Measurements from ENCODE around the gene SLCO1B3.
"Not testable (repeated sequence)": the region's sequence is repeated elsewhere in the genome, so short reads cannot be mapped to it uniquely, and the experiment has no call there.

SLCO1B3 gene, protein sequence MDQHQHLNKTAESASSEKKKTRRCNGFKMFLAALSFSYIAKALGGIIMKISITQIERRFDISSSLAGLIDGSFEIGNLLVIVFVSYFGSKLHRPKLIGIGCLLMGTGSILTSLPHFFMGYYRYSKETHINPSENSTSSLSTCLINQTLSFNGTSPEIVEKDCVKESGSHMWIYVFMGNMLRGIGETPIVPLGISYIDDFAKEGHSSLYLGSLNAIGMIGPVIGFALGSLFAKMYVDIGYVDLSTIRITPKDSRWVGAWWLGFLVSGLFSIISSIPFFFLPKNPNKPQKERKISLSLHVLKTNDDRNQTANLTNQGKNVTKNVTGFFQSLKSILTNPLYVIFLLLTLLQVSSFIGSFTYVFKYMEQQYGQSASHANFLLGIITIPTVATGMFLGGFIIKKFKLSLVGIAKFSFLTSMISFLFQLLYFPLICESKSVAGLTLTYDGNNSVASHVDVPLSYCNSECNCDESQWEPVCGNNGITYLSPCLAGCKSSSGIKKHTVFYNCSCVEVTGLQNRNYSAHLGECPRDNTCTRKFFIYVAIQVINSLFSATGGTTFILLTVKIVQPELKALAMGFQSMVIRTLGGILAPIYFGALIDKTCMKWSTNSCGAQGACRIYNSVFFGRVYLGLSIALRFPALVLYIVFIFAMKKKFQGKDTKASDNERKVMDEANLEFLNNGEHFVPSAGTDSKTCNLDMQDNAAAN

DNA sequence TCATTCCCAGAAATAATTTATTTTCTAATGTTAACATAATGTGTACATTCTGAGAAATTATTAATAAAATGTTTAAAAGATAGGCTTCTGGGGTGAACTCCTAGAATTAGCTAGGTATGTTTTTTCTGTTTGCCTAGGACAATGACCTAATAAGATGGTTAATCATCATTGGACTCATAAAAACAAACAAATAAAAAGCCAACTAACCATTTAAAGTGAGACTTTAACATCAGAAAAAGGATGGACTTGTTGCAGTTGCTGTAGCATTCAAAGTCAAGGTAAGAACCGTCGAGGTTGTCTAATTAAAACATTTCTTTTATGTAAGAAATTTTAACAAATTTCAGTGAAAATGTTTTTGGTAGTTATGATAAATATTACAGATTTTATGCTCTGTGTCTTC lies at the start of gene SLCO1B3:
Gene SLCO1B3 (plus strand): TSS at position 219 of the 400 bp plus-strand sequence. CDS start 5,034 bp downstream, outside the sequence.
- no peak for DNase-seq (ENCODE audit: low read depth in 2 of 3, low spot score in 2 of 3)

DNA sequence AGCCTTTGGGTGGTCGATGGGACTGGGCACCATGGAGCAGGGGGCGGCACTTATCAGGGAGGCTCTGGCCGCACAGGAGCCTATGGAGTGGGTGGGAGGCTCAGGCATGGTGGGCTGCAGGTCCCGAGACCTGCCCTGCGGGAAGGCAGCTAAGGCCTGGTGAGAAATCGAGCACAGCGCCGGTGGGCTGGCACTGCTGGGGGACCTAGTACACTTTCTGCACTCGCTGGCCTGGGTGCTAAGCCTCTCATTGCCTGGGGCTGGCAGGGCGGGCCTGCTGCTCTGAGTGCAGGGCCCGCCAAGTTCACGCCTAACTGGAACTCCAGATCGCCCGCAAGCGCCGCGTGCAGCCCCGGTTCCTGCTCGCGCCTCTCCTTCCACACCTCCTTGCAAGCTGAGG lies 33.1 kb upstream of the SLCO1B3 start:
- no peak for DNase-seq (ENCODE audit: low read depth in 2 of 3, low spot score in 2 of 3)

DNA sequence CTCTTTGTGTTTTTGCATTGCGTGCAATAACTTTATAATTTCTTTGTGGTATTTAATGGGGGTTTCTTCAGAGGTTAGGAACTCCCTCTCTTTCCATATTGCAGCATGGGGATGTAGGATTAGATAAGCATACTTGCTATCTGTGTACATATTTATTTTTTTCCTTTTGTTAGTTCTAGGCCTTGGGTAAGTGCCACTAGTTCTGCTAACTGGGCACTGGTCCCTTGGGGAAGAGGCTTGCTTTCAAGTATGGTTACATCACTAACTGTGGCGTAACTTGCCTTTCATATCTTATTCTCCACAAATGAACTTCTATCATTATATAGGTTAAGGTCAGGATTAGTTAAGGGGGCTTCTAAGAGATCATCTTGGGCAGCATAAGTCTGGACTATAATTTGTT lies 31.5 kb upstream of the SLCO1B3 start:
- DNase-seq (ENCODE audit: low read depth in 2 of 3, low spot score in 2 of 3), result no peak

DNA sequence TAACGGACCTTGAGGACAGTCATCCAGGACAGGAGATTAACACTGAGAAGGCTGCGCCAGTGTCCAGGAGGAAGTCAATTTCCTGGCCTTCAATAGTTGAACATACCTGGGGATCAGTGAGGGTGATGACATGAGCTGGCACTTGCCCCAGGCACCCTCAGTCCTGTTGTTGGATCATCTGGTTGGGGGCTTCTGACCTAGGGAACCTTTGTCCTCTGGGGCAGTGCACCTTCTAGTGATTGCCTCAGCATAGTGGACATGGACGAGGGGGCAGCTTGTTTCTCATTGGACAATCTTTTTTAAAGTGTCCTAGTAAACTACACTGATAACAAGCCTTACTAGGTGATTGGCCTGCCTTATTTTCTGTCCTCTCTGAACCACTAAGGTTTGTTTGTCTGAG lies 30.5 kb upstream of the SLCO1B3 start:
- DNase-seq (ENCODE audit: low read depth in 2 of 3, low spot score in 2 of 3), result not testable (repeated sequence)

DNA sequence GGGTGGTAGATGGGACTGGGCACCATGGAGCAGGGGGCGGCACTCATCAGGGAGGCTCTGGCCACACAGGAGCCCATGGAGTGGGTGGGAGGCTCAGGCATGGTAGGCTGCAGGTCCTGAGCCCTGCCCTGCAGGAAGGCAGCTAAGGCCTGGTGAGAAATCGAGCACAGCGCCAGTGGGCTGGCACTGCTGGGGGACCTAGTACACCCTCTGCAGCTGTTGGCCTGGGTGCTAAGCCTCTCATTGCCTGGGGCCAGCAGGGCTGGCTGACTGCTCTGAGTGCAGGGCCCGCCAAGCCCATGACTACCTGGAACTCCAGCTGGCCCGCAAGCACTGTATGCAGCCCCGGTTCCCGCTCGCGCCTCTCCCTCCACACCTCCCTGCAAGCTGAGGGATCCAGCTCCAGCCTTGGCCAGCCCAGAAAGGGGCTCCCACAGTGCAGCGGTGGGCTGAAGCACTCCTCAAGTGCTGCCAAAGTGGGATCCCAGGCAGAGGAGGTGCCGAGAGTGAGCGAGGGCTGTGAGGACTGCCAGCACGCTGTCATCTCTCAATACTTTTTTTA lies 26.6 kb upstream of the SLCO1B3 start:
- DNase-seq (ENCODE audit: low read depth in 2 of 3, low spot score in 2 of 3), result not testable (repeated sequence)

DNA sequence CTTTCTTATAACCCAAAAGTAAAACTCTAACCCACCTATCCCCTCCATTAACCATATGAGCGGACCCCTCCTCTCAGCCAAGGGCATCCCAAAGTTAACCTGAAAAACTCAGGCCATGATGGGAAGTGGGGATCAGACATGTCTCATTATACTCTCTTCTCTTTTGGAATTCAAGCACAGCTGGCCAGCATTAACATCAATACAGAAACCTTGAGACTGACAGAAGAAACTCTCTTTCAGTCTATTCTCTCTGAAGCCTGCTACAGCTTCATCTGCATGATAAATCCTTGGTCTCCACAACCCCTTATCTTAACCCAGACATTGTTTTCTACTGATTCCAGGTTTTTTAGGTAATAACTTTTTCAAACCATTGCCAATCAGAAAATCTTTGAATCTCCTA lies 17.5 kb upstream of the SLCO1B3 start:
- no peak for DNase-seq (ENCODE audit: low read depth in 2 of 3, low spot score in 2 of 3)

DNA sequence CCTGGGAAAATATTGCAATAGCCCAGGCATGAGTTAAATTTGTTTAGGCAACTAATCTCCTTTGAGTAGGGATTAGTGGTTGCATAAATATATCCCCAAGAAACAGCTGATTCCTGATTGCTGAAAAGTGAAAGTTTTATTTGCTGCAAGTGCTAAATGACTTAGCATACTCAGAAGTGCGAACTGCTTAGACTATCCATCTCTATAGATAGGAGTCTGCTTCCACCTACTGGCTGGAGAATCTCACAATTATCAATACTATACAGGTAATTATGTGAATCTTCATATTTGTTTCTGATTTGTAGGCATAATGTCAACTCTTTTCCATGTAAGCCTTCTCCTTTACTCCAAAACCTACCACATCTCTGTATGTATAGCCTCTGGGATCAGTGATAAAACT lies 12.0 kb upstream of the SLCO1B3 start:
- DNase-seq (ENCODE audit: low read depth in 2 of 3, low spot score in 2 of 3), result no peak

DNA sequence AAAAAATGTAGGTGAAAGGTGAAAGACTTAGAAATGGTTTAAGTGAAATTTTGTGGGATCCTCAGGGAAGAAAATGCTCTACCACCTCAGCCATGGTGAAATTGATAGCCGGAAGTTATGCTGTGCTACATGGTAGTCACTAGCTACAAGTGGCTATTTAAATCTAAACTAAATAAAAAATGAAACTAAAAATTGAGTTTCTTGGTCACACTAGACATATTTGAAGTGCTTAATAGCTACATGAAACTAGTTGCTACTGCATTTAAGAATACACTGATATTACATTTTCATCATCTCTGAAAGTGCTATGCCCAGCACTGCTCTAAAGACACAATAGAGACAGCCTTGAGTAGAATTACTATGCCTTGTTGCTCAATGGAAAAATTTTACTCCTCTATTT lies 10.3 kb upstream of the SLCO1B3 start:
- no peak for DNase-seq (ENCODE audit: low read depth in 2 of 3, low spot score in 2 of 3)

DNA sequence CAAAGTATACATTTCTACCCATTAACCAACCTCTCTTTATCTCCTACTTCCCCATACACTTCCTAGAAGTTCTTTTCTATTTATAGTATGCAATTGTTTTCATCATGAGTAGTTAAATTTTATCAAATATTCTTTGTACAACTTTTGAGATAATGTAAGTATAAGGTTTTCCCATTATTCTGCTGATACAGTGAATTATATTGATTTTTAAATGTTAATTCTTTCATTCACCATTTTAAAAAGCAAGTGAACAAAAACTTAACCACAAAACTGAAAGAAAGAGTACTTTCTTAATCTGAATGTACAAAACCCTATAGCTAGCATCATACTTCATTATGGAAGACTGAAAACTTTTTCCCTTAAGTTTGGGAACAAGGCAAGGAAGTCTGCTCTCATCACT lies 9.5 kb upstream of the SLCO1B3 start:
- no peak for DNase-seq (ENCODE audit: low read depth in 2 of 3, low spot score in 2 of 3)

DNA sequence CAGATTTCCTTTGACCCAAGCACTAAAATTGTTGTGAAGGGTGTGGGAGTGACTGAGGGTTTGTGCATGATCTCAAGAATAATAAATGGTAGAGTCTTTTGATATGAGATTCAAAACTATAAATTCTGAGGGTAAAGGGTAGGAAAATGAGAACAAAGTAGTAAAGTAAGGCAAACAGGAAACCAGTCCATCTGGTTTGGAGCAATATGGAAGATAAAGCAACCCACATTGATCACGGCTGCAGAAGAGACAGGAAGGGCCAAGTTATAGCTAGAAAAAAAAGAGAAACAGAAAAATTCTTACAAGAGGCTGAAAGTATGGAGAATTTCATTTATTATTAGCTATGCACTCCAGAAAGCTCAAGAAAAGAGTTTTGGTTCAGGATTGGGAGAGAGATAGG lies 4.6 kb upstream of the SLCO1B3 start:
- DNase-seq (ENCODE audit: low read depth in 2 of 3, low spot score in 2 of 3), result no peak

DNA sequence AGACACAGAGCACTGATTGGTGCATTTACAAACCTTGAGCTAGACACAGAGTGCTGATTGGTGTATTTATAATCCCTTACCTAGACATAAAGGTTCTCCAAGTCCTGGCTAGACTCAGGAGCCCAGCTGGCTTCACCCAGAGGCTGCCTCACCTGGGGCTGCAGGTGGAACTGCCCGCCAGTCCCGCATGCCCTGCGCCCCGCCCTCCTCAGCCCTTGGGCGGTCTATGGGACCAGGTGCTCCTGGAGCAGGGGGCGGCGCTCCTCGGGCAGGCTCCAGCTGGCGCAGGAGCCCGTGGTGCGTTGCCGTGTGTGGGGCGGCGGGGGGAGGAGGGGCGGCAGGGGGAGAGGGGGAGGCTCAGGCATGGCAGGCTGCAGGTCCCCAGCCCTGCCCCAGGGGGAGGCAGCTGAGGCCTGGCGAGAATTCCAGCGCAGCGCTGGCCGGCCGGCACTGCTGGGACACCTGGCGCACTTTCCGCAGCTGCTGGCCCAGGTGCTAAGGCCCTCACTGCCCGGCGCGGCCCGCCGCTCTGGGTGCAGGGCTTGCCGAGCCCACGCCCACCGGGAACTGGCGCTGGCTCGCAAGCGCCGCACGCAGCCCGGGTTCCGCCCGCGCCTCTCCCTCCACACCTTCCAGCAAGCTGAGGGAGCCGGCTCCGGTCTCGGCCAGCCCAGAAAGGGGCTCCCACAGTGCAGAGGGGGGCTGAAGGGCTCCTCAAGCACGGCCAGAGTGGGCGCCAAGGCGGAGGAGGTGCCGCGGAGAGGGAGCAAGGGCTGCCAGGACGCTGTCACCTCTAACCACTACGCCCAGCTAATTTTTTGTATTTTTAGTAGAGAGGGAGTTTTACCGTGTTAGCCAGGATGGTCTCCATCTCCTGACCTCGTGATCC lies 3.1 kb upstream of the SLCO1B3 start:
- DNase-seq (ENCODE audit: low read depth in 2 of 3, low spot score in 2 of 3), result no peak

DNA sequence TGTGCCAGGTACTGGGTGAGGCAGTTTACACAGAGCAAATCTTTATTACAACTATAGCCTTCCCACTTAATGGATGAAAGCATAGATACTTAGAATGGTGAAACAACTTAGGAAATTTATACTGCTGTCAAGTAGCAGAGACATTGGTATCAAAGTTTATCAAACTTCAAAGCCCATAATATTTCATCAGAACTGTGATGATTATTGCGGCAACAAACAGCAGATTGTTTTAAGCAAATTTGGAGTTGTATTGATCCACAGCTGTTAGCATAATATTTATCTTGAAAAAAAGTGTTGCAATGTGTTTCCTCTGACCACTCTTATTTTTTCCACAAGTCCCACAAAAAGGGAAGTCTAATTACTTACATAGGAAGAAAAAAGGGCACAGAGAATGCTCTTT lies 2.0 kb upstream of the SLCO1B3 start:
- DNase-seq (ENCODE audit: low read depth in 2 of 3, low spot score in 2 of 3), result no peak

DNA sequence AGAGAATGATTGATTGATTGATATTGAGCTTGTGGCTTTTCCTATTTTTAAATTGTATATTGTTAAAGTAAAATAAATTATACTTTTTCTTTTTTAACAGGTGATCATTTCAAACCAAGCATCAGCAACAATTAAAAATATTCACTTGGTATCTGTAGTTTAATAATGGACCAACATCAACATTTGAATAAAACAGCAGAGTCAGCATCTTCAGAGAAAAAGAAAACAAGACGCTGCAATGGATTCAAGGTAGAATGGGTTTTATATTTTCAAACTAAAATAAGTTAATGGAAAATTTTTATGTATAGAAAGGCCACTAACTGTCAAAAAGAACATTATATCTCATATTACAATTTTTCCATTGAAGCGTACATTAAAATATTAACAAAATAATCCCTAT lies 5.1 kb downstream of the SLCO1B3 start:
- no peak for DNase-seq (ENCODE audit: low read depth in 2 of 3, low spot score in 2 of 3)

DNA sequence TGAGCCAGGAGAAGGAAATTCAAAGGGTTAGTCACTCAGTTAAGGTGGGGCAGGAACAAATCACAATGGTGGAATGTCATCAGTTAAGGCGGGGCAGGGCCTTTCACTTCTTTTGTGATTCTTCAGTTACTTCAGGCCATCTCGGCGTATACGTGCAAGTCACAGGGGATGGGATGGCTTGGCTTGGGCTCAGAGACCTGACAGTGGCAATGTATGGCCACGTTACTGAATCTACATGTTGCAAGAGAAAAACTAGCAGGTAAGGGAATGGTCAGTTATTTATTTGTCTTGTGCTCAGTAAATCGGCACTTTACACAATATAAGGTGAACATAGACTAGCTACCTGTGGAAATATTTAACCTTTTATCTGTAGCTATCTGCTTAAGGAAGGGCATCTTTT lies 11.9 kb downstream of the SLCO1B3 start:
- no peak for DNase-seq (ENCODE audit: low read depth in 2 of 3, low spot score in 2 of 3)

DNA sequence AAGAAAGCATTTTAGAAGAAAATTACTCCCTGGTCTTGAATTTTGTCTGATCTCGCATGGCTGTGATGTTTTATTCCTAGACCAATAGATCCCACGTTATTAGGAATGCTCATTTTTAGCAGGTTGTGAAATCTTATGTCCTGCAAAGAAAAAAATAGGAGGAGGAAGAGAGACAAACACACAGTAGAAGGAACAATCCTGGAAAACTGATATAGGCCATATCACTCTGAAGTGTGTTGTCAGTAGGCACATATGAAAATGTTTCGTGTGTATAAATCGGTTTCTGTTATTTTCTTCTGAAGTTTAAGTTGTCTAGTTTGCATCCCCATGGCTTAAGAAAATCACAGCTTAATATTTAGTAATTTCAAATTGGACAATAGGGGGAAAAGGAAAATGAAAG lies 12.4 kb downstream of the SLCO1B3 start:
- DNase-seq (ENCODE audit: low read depth in 2 of 3, low spot score in 2 of 3), result no peak

DNA sequence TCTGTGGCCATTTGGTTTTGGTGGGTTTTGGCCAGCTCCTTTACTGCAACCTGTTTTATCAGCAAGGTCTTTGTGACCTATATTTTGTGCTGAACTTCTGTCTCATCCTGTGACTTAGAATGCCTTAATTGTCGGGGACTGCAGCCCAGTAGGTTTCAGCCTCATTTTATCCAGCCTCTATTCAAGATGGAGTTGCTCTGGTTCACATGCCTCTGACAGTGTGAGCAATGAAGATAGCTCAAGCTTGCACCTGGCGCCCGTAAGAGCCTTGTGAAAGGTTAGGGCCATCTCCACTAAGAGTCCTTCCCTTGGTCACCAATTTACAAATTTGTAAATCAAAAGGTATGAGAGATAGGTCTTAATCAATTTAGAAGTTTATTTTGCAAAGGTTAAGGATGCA lies 19.4 kb downstream of the SLCO1B3 start:
- no peak for DNase-seq (ENCODE audit: low read depth in 2 of 3, low spot score in 2 of 3)

DNA sequence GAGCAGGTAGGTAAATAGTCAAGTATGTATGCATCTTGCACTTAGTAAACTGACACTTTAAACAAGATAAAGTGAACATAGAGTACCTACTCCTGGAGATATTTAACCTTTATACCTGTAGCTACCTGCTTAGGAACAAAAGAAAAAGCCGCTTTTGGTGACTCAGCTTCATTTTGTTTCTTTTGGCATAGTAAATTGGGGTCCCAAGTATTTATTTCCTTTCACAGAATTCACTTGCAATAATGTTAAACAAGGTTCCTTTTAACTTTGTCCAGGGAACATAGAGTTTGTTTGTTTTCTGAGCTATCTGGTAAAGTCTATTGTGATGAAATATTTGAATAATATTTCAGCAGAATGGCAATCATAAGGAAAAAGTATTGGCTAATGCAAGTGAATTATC lies 20.0 kb downstream of the SLCO1B3 start:
- no peak for DNase-seq (ENCODE audit: low read depth in 2 of 3, low spot score in 2 of 3)

DNA sequence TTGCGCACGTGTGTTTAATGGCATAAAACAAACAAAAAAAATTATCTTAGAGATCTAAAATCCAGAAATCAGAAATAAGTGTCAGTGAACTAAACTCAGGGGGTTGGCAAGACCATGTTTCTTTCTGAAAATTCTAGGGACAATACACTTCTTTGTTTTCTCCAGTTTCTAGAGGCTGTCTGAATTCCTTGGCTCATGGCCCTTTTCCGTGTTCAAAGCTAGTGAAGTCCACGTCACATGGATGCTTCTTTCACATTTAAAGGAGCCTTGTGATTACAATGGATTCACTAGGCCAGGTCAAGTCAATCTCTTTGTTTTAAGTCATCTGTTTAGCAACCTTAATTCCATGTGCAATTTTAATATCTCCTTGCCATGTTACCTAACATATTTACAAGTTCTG lies 22.4 kb downstream of the SLCO1B3 start:
- DNase-seq (ENCODE audit: low read depth in 2 of 3, low spot score in 2 of 3), result no peak

DNA sequence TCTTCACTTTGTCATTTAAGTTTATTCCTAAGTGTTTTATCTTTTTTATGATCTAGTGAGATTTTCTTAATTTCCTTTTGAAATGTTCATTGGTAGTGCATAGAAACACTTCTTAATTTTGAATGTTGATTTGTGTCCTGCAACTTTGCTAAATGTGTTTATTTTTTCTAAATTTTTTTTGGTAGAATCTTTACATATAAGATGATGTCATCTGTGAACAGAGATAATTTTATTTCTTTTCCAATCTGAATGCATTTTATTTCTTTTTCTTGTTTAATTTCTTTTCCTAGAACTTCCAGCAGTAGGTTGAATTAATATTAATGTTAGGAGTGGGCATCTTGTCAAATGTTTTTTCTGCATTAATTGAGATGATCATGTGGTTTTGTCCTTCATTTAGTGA lies 42.1 kb downstream of the SLCO1B3 start:
- no peak for DNase-seq (ENCODE audit: low read depth in 2 of 3, low spot score in 2 of 3)

DNA sequence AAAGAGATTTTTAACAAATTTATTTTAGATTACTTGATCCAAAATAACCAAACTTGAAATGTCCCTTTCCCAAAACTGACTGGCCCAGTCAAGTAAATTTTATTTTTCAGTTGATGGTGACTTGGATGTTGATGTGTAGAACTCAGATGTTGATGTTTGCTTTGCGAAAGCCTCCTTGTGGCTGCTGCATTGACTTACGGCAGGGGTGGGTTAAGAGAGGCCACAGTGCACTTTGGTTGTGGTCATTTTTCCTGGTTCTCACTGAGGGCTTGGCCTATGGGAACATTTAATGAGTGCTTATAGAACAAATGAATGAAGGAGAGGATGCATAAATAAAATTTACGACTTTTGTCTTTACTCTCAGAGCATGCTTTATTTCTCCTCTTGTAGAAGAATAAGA lies 52.6 kb downstream of the SLCO1B3 start:
- DNase-seq (ENCODE audit: low read depth in 2 of 3, low spot score in 2 of 3), result no peak

DNA sequence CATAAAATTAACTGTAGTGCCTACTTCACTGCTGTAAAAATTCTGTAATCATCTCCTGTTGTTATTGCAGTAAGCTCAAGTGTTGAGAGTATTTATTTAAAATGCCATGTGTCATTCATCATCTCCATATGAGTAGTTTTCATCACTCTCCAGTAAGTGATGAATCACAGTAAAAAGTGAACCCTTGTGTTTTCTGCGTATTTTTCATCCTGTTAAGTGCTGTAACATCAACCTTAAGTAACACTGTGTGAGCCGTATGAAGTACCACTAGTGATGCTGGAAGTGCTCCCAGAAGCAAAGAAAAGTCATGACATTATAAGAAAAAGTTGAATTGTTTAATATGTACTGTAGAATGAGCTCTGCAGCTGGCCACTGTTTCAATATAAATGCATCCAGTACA lies 55.4 kb downstream of the SLCO1B3 start:
- DNase-seq (ENCODE audit: low read depth in 2 of 3, low spot score in 2 of 3), result no peak
